KMS-11 (cell line): ENCODE results near the gene IFNLR1.

ENCODE experiments used
- H2AFZ ChIP-seq: fragments of 200-600 bp; sonication (generic); 2 replicates; pipeline ENCODE4 v1.6.1; 2016; ENCODE audit warnings: antibody characterized with exemption, mixed run types, low read depth
- H3K27ac ChIP-seq: fragments of 200-600 bp; sonication (generic); 2 replicates; pipeline ENCODE4 v1.6.1; 2016; ENCODE audit warnings: mild to moderate bottlenecking, mixed run types
- H3K27me3 ChIP-seq: fragments of 200-600 bp; sonication (generic); 2 replicates; pipeline ENCODE4 v1.6.1; 2017; ENCODE audit warnings: mild to moderate bottlenecking, low read depth, mixed run types, moderate library complexity; ENCODE audit not compliant: insufficient read depth
- H3K36me3 ChIP-seq: fragments of 200-600 bp; sonication (generic); 2 replicates; pipeline ENCODE4 v1.6.1; 2017; ENCODE audit warnings: mild to moderate bottlenecking, mixed run types; ENCODE audit not compliant: insufficient read depth
- H3K4me1 ChIP-seq: fragments of 200-600 bp; sonication (generic); 2 replicates; pipeline ENCODE4 v1.6.1; 2016; ENCODE audit warnings: mild to moderate bottlenecking, low read depth, mixed run types; ENCODE audit not compliant: poor library complexity, severe bottlenecking
- H3K4me2 ChIP-seq: fragments of 200-600 bp; sonication (generic); 2 replicates; pipeline ENCODE4 v1.7.0; 2016; ENCODE audit warnings: mild to moderate bottlenecking, mixed run types
- H3K4me3 ChIP-seq: fragments of 200-600 bp; sonication (generic); IDR thresholded peaks from 2 replicates; pipeline ENCODE4 v1.6.1; 2017; ENCODE audit warnings: low read depth, low read length, mixed read lengths; ENCODE audit not compliant: insufficient read depth
- H3K79me2 ChIP-seq: fragments of 200-600 bp; sonication (generic); 2 replicates; pipeline ENCODE4 v1.6.1; 2016; ENCODE audit warnings: low read depth, mixed run types; ENCODE audit not compliant: insufficient read depth
- H3K9ac ChIP-seq: fragments of 200-600 bp; sonication (generic); 2 replicates; pipeline ENCODE4 v1.6.1; 2016; ENCODE audit warnings: mild to moderate bottlenecking, mixed run types
- H4K20me1 ChIP-seq: fragments of 200-600 bp; sonication (generic); 2 replicates; pipeline ENCODE4 v1.6.1; 2016; ENCODE audit warnings: mild to moderate bottlenecking, mixed run types; ENCODE audit not compliant: insufficient read depth
- TF ChIP-seq, protein P1 (sequence below): fragments of 200-600 bp; sonication (generic); conservative IDR thresholded peaks from 2 replicates; pipeline ENCODE4 v1.6.1; 2017; ENCODE audit warnings: low read depth, mild to moderate bottlenecking, antibody characterized with exemption, low read length, moderate library complexity, mixed read lengths

The IFNLR1 gene

GRCh38 chr1:24139841-24140425, 47.2 kb downstream of the IFNLR1 start:
- Histone ChIP-seq H3K27ac (no peak overlapping the region), H3K9ac (no peak overlapping the region), H3K4me2 (no peak overlapping the region), H3K27me3 (no peaks in the 10 kb centered on the region), H3K4me1 (peaks cover 16% of the 10 kb centered on the region), H2AFZ (no peak overlapping the region), H3K79me2 (no peaks in the 10 kb centered on the region), H3K4me3 (no peak overlapping the region), H3K36me3 (no peaks in the 10 kb centered on the region), H4K20me1 (no peaks in the 10 kb centered on the region)
- TF ChIP-seq, protein P1, sequence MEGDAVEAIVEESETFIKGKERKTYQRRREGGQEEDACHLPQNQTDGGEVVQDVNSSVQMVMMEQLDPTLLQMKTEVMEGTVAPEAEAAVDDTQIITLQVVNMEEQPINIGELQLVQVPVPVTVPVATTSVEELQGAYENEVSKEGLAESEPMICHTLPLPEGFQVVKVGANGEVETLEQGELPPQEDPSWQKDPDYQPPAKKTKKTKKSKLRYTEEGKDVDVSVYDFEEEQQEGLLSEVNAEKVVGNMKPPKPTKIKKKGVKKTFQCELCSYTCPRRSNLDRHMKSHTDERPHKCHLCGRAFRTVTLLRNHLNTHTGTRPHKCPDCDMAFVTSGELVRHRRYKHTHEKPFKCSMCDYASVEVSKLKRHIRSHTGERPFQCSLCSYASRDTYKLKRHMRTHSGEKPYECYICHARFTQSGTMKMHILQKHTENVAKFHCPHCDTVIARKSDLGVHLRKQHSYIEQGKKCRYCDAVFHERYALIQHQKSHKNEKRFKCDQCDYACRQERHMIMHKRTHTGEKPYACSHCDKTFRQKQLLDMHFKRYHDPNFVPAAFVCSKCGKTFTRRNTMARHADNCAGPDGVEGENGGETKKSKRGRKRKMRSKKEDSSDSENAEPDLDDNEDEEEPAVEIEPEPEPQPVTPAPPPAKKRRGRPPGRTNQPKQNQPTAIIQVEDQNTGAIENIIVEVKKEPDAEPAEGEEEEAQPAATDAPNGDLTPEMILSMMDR = no peak

DNA sequence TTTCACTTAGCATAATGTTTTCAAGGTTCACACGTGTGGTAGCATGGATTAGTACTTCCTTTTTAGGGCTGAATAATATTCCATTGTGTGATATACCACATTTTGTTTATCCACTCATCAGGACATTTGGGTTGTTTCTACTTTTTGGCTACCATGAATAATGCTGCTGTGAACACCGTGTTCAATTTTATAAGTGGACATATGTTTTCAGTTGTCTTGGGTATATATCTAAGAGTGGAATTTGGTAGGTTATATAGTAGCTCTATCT, 47.9 kb downstream of the IFNLR1 start:
- Histone ChIP-seq H3K4me2 (no peak overlapping the region), H3K36me3 (no peaks in the 10 kb centered on the region), H3K27me3 (no peaks in the 10 kb centered on the region), H3K27ac (no peak overlapping the region), H3K79me2 (no peaks in the 10 kb centered on the region), H3K4me3 (no peak overlapping the region), H2AFZ (no peak overlapping the region), H3K4me1 (peaks cover 16% of the 10 kb centered on the region), H4K20me1 (no peaks in the 10 kb centered on the region), H3K9ac (no peak overlapping the region)
- TF ChIP-seq, protein P1 = no peak

DNA sequence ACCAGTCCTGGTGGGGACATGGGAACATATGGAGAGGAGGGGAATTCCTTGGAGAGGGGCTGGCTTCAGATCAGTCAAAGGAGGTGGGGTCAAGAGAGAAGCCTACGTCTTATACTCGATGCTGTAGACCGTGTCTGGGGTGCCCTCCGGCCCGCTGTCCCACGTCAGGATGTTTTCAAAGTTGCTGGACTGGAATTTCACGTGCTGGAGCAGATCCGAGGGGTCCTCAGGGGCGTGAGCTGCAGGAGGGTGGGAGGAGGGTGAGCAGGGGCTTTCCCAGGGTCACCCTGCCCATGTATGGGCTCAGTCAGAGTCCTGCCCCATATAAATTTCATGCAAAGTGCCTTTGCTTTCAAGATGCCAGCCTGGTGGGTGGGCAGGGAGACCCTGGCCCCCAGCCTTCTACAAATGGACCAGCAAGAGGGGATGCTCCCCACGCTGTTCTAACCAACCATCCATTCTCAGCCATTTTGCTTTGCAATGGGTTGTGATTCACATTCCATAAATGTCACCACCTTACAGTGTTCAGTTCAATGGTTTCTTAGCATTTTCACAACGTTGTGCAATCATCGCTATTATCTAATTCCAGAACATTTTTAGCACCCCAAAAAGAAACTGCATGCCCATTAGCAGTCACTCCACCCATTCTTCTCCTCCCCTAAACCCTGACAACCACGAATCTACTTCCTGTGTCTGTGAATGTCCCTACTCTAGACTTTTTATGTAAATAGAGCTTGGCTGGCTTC, 48.4 kb downstream of the IFNLR1 start:
- Histone ChIP-seq H3K36me3 (no peaks in the 10 kb centered on the region), H2AFZ (no peak overlapping the region), H3K4me3 (no peak overlapping the region), H3K79me2 (no peaks in the 10 kb centered on the region), H4K20me1 (no peaks in the 10 kb centered on the region), H3K4me2 (no peak overlapping the region), H3K27me3 (no peaks in the 10 kb centered on the region), H3K4me1 (peaks cover 16% of the 10 kb centered on the region), H3K9ac (no peak overlapping the region), H3K27ac (no peak overlapping the region)
- TF ChIP-seq, protein P1 = no peak

DNA sequence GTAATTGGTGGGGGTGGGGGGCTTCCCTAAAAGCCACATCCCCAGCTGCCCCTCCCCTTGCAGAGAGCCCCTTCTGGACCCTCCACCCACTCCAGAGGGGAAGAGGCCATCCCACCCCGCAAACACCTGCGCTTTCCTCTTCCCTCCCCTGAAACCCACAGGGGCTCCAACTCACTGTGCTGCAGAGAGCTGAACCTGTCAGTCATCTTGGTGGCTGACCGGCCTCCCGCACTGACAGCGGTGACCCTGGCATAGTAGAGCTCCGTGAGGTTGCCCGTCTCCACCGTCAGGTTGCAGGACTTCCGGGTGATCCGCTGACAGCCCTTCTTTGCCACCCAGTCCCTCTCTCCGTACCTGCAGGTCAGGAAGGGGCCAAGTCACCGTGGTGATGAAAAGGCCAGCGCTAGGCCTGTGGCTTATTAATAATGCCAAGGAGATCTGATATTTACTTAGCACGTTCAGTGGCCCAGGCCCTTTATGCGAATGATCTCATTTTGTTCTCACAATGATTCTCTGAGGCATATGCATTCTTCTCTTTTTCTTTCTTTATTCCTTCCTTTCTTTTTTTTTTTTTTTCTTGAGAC, 50.0 kb downstream of the IFNLR1 start:
- no peak overlapping the region for H3K4me2 ChIP-seq
- TF ChIP-seq, protein P1 = no peak

More for the DNA sequence above, 50.0 kb downstream of the IFNLR1 start:
- H3K4me3 ChIP-seq = no peak overlapping the region
- H3K9ac ChIP-seq = no peak overlapping the region
- no peaks in the 10 kb centered on the region for H3K27me3 ChIP-seq
- H3K79me2 ChIP-seq = no peaks in the 10 kb centered on the region
- H2AFZ ChIP-seq = no peak overlapping the region
- H3K27ac ChIP-seq = no peak overlapping the region
- peaks cover 5% of the 10 kb centered on the region for H3K4me1 ChIP-seq
- H3K36me3 ChIP-seq = no peaks in the 10 kb centered on the region
- no peaks in the 10 kb centered on the region for H4K20me1 ChIP-seq
